Endothelial cell of umbilical vein (primary cell): ENCODE results near the gene HAUS7. TPM values are rescaled to one million over a fixed set of nuclear protein-coding genes. Genes with fewer than 3 reads are reported as not detected.

ENCODE experiments used
- BruUV-seq: library from RNA; stranded (reverse); fragments of 400-500 nt; replicated peaks from 2 replicates; lab custom pipeline; 2021; lab: Mats Ljungman, UMichigan
- CTCF ChIA-PET: fragments of 300-600, 350-600 bp; sonication (Branson Sonifier 250); formaldehyde crosslinking; loops from one replicate; lab custom pipeline; 2021; ENCODE audit warnings: antibody characterized with exemption, inconsistent platforms; lab: Charles Lee
- POLR2A ChIA-PET: fragments of 300-600, 350-600 bp; sonication (Branson Sonifier 250); formaldehyde crosslinking; loops from one replicate; lab custom pipeline; 2021; ENCODE audit warnings: antibody characterized with exemption, inconsistent platforms; lab: Charles Lee
- DNase-seq: peaks from one replicate; pipeline ENCODE4 v3.0.0-alpha.2; 2011; ENCODE audit warnings: low read depth, low spot score
- FAIRE-seq: peaks from 2 replicates; lab custom pipeline; 2011; peaks lifted over from hg19 to GRCh38; lab: Jason Lieb, UNC
- H2AFZ ChIP-seq: 2 replicates; pipeline ENCODE4 v1.6.0; 2012; ENCODE audit warnings: low read depth, low read length, control low read depth, inconsistent platforms
- H3K27ac ChIP-seq: 2 replicates; pipeline ENCODE4 v1.5.1; 2011; ENCODE audit warnings: low read depth, mild to moderate bottlenecking, control low read depth, low read length, moderate library complexity; ENCODE audit not compliant: insufficient read depth
- H3K27me3 ChIP-seq, 2 experiments: 2 replicates each; pipeline versions ENCODE4 v1.6.0 to v1.6.1; 2011; ENCODE audit warnings: low read length in 2 of 2, mixed read lengths in 1 of 2; ENCODE audit not compliant: control insufficient read depth in 2 of 2, insufficient read depth in 2 of 2
- H3K36me3 ChIP-seq, 2 experiments: 2 replicates in 1 of 2; 3 replicates in 1 of 2; pipeline ENCODE4 v1.5.1; 2011; ENCODE audit warnings: low read length in 2 of 2, mild to moderate bottlenecking in 1 of 2, moderate library complexity in 1 of 2; ENCODE audit not compliant: control insufficient read depth in 2 of 2, insufficient read depth in 2 of 2; ENCODE audit errors: extremely low read depth in 1 of 2
- H3K4me1 ChIP-seq: 3 replicates; pipeline ENCODE4 v1.5.1; 2011; ENCODE audit warnings: mild to moderate bottlenecking, low read length; ENCODE audit not compliant: control insufficient read depth, insufficient read depth; ENCODE audit errors: extremely low read depth
- H3K4me2 ChIP-seq: 2 replicates; pipeline ENCODE4 v1.6.1; 2011; ENCODE audit warnings: low read length, control low read depth, mixed read lengths; ENCODE audit not compliant: insufficient read depth
- H3K4me3 ChIP-seq, 3 experiments: fragments of 200-600 bp in 1 of 3; sonication (generic), shearing (Covaris generic) in 1 of 3; replicated peaks in 1 of 3; 2 replicates each; pipeline ENCODE4 v1.5.1; 2011 to 2016; ENCODE audit warnings: control low read depth in 3 of 3, low read length in 3 of 3, mild to moderate bottlenecking in 2 of 3, inconsistent platforms in 1 of 3, low read depth in 1 of 3, moderate library complexity in 1 of 3; ENCODE audit not compliant: insufficient read depth in 1 of 3
- H3K79me2 ChIP-seq: 2 replicates; pipeline ENCODE4 v1.6.0; 2012; ENCODE audit warnings: low read length, inconsistent platforms; ENCODE audit not compliant: control insufficient read depth, insufficient read depth
- H3K9ac ChIP-seq: replicated peaks from 2 replicates; pipeline ENCODE3; 2011; ENCODE audit warnings: low read length, control low read depth; ENCODE audit not compliant: insufficient read depth; ENCODE audit errors: extremely low read depth
- H3K9me1 ChIP-seq: replicated peaks from 3 replicates; pipeline ENCODE4 v1.6.0; 2011; ENCODE audit warnings: mild to moderate bottlenecking, low read length; ENCODE audit not compliant: control insufficient read depth, insufficient read depth; ENCODE audit errors: extremely low read depth
- H3K9me3 ChIP-seq: replicated peaks from 2 replicates; pipeline ENCODE4 v1.5.1; 2012; ENCODE audit warnings: low read length, inconsistent platforms; ENCODE audit not compliant: control insufficient read depth, insufficient read depth
- H4K20me1 ChIP-seq: replicated peaks from 2 replicates; pipeline ENCODE3; 2011; ENCODE audit warnings: mild to moderate bottlenecking, low read length; ENCODE audit not compliant: control insufficient read depth, insufficient read depth; ENCODE audit errors: extremely low read depth
- CTCF ChIP-seq, 2 donors: IDR thresholded peaks; 1 replicate in 1 of 2; 2 replicates in 1 of 2; pipeline ENCODE4 v1.5.1; 2011; ENCODE audit warnings: low read length in 2 of 2, mild to moderate bottlenecking in 2 of 2, moderate library complexity in 2 of 2, control low read depth in 1 of 2, inconsistent platforms in 1 of 2, low read depth in 1 of 2; ENCODE audit not compliant: insufficient read depth in 1 of 2; ENCODE audit errors: extremely low read depth in 1 of 2
- EZH2 ChIP-seq: IDR thresholded peaks from 2 replicates; pipeline ENCODE4 v1.6.1; 2012; ENCODE audit warnings: borderline replicate concordance, low read depth, mild to moderate bottlenecking, moderate library complexity, low read length, inconsistent platforms; ENCODE audit not compliant: severe bottlenecking
- FOS ChIP-seq: IDR thresholded peaks from 2 replicates; pipeline ENCODE4 v1.6.1; 2011; ENCODE audit warnings: mild to moderate bottlenecking, low read length, moderate library complexity, borderline replicate concordance; ENCODE audit not compliant: insufficient read depth
- GATA2 ChIP-seq: IDR thresholded peaks from 2 replicates; pipeline ENCODE4 v1.7.0; 2011; ENCODE audit warnings: low read depth, mild to moderate bottlenecking, moderate library complexity, mixed read lengths, low read length; ENCODE audit not compliant: insufficient read length, insufficient read depth
- JUN ChIP-seq: IDR thresholded peaks from 2 replicates; pipeline ENCODE4 v1.6.1; 2011; ENCODE audit warnings: borderline replicate concordance, low read depth; ENCODE audit not compliant: insufficient read length, insufficient read depth
- MYC ChIP-seq: IDR thresholded peaks from one replicate; pipeline ENCODE4 v1.6.1; 2011; ENCODE audit warnings: mild to moderate bottlenecking, low read depth, low read length
- POLR2A ChIP-seq: IDR thresholded peaks from 2 replicates; pipeline ENCODE4 v1.6.1; 2012; ENCODE audit warnings: low read depth, mild to moderate bottlenecking, control low read depth, low read length
- POLR2AphosphoS5 ChIP-seq: IDR thresholded peaks from 2 replicates; pipeline ENCODE4 v1.6.1; 2012; ENCODE audit warnings: low read depth, mild to moderate bottlenecking, control low read depth, low read length, moderate library complexity; ENCODE audit not compliant: insufficient read depth
- dilution Hi-C: fragments of 300-500 bp; cut with MboI; formaldehyde crosslinking; loops from one replicate; pipeline ENCODE4 v1.15.0; 2019; ENCODE audit warnings: low sequenced_read_pairs; ENCODE audit not compliant: extremely low pct_ligation_motif_present
- intact Hi-C: fragments of 100-400 bp; cut with micrococcal nuclease; formaldehyde crosslinking; loops from one replicate; pipeline ENCODE4 v1.10.0; 2022
- polyA plus RNA-seq, 4 experiments: library from polyadenylated mRNA; depleted of rRNA in 3 of 4; stranded (reverse) in 3 of 4; unstranded in 1 of 4; fragments of >200 nt; gene quantifications; 2 replicates each; pipeline versions ENCODE4 v1.2.1 to v1.2.3, GENCODE V29; 2011 to 2012; ENCODE audit warnings: missing spikeins in 1 of 4
- total RNA-seq: library from RNA; stranded (reverse); gene quantifications from 2 replicates; pipeline ENCODE4 v1.2.3, GENCODE V29; 2021
- TF ChIP-seq, protein P1 (sequence below): IDR thresholded peaks from 2 replicates; pipeline ENCODE4 v1.6.1; 2011; ENCODE audit not compliant: insufficient read depth, insufficient read length

Gene HAUS7
- total and polyA plus RNA-seq, 2 donors (not counting 3 experiments of a cell fraction or from before 2014, with no cell fraction given) = 31.0 to 46.4 TPM

GRCh38 chrX:153450114-153450948, 20.0 kb downstream of the HAUS7 start:
- POLR2A ChIA-PET = no interaction called here
- Histone ChIP-seq H3K9me3 (no peaks in the 10 kb centered on the region), H4K20me1 (no peaks in the 10 kb centered on the region), H3K9me1 (no peaks in the 10 kb centered on the region), H2AFZ (no peak overlapping the region), H3K79me2 (no peaks in the 10 kb centered on the region), H3K27me3 (no peaks in the 10 kb centered on the region), H3K9ac (no peak overlapping the region), H3K4me2 (no peak overlapping the region), H3K36me3 (no peaks in the 10 kb centered on the region), H3K4me3 (no peak overlapping the region), H3K27ac (no peak overlapping the region), H3K4me1 (no peaks in the 10 kb centered on the region)
- dilution Hi-C loops (no loop called here), intact Hi-C loops (no loop called here)
- no peak for TF ChIP-seq GATA2
- TF ChIP-seq MYC = no peak
- no peak for TF ChIP-seq POLR2A
- TF ChIP-seq FOS = no peak
- no peak for TF ChIP-seq CTCF (IDR thresholded peaks at IDR 0.05; ENCODE audit: extremely low read depth in 1 of 2, insufficient read depth in 1 of 2, low read depth in 1 of 2, low read length in 2 of 2)
- no peak for TF ChIP-seq POLR2AphosphoS5
- no peak for TF ChIP-seq EZH2
- TF ChIP-seq, protein P1, sequence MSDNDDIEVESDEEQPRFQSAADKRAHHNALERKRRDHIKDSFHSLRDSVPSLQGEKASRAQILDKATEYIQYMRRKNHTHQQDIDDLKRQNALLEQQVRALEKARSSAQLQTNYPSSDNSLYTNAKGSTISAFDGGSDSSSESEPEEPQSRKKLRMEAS = no peak
- no peak for TF ChIP-seq JUN
- BruUV-seq = no TSS peak
- FAIRE-seq = no peak
- CTCF ChIA-PET = no interaction called here
- no peak for DNase-seq
